ENCODE measurements around the gene ITGAE.
"Not testable (repeated sequence)": the region's sequence is repeated elsewhere in the genome, so short reads cannot be mapped to it uniquely, and the experiment has no call there.

The ITGAE gene

GRCh38 chr17:3719265-3719664, 81.7 kb downstream of the ITGAE start:
- Histone ChIP-seq H3K9me3 (ENCODE audit: control insufficient read depth, low read length) (no peaks in the 10 kb centered on the region), H3K9ac (ENCODE audit: low read length) (peak overlapping the region; percentile 65), H3K4me1 (ENCODE audit: control insufficient read depth, insufficient read depth, low read length) (peaks cover 38% of the 10 kb centered on the region), H3K27me3 (replicated peaks; ENCODE audit: control insufficient read depth, insufficient read depth, low read length) (no peaks in the 10 kb centered on the region), H3K4me3 (ENCODE audit: low read length) (peak overlapping the region; percentile 38), H3K36me3 (ENCODE audit: control insufficient read depth, insufficient read depth, low read length, severe bottlenecking) (peaks cover 45% of the 10 kb centered on the region)
- peak; percentile 32 for DNase-seq (ENCODE audit: low read depth)

DNA sequence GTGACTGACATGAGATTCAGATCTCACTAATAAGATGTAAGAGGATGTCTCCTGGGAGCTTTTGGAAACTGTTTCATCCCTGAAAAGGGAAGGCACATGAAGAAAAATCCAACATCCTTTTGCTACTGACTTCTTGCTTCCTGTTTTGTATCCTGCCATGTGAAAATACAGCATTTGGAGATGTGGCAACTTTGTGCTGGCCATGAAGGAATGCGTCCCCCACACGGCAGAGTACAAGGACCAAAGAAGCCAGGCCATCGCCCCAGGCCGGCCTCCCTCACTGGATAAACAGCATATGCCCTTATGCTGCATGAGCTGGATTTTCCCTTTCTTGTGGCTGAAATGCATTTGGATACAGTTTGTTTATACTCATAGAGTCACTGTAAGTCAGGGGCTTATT, 82.8 kb downstream of the ITGAE start:
- H3K4me1 ChIP-seq (ENCODE audit: control insufficient read depth, insufficient read depth, low read length), result peaks cover 36% of the 10 kb centered on the region
- DNase-seq (ENCODE audit: low read depth), result peak; percentile 50
- H3K36me3 ChIP-seq (ENCODE audit: control insufficient read depth, insufficient read depth, low read length, severe bottlenecking), result peaks cover 47% of the 10 kb centered on the region
- no peak overlapping the region for H3K4me3 ChIP-seq (ENCODE audit: low read length)
- no peak overlapping the region for H3K9ac ChIP-seq (ENCODE audit: low read length)
- no peaks in the 10 kb centered on the region for H3K9me3 ChIP-seq (ENCODE audit: control insufficient read depth, low read length)
- H3K27me3 ChIP-seq (replicated peaks; ENCODE audit: control insufficient read depth, insufficient read depth, low read length), result no peaks in the 10 kb centered on the region

DNA sequence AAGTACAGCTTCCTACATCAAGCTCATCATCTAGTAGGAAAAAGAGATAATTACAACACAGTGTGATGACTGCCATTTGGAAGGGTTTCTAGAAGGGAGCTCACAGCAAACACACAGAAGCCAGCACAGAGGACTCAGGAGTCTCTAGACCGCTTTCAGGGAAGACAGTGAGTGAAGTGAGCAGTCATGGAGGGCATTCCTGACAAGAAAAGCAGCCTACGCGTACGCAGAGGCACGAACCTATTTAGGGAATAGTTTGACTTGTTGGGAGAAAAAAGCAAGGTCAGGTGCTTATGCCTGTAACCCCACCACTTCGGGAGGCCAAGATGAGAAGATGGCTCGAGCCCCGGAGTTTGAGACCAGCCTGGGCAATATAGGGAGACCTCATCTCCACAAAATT, 85.7 kb downstream of the ITGAE start:
- H3K4me1 ChIP-seq (ENCODE audit: control insufficient read depth, insufficient read depth, low read length), result peaks cover 25% of the 10 kb centered on the region
- peaks cover 52% of the 10 kb centered on the region for H3K36me3 ChIP-seq (ENCODE audit: control insufficient read depth, insufficient read depth, low read length, severe bottlenecking)
- H3K27me3 ChIP-seq (replicated peaks; ENCODE audit: control insufficient read depth, insufficient read depth, low read length), result no peaks in the 10 kb centered on the region
- no peak for DNase-seq (ENCODE audit: low read depth)
- H3K9ac ChIP-seq (ENCODE audit: low read length), result no peak overlapping the region
- H3K4me3 ChIP-seq (ENCODE audit: low read length), result no peak overlapping the region
- H3K9me3 ChIP-seq (ENCODE audit: control insufficient read depth, low read length), result no peaks in the 10 kb centered on the region

- no peak for DNase-seq (ENCODE audit: low read depth)
- Histone ChIP-seq H3K4me1 (ENCODE audit: control insufficient read depth, insufficient read depth, low read length) (peaks cover 5% of the 10 kb centered on the region), H3K4me3 (ENCODE audit: low read length) (no peak overlapping the region), H3K36me3 (ENCODE audit: control insufficient read depth, insufficient read depth, low read length, severe bottlenecking) (peaks cover 43% of the 10 kb centered on the region), H3K27me3 (replicated peaks; ENCODE audit: control insufficient read depth, insufficient read depth, low read length) (no peaks in the 10 kb centered on the region), H3K9ac (ENCODE audit: low read length) (no peak overlapping the region), H3K9me3 (ENCODE audit: control insufficient read depth, low read length) (no peaks in the 10 kb centered on the region)
Measured at GRCh38 chr17:3712811-3713463, 88.1 kb downstream of the ITGAE start.

GRCh38 chr17:3710951-3711383, 90.0 kb downstream of the ITGAE start:
- peak; percentile 8 for DNase-seq (ENCODE audit: low read depth)
- H3K4me3 ChIP-seq (ENCODE audit: low read length), result no peak overlapping the region

DNA sequence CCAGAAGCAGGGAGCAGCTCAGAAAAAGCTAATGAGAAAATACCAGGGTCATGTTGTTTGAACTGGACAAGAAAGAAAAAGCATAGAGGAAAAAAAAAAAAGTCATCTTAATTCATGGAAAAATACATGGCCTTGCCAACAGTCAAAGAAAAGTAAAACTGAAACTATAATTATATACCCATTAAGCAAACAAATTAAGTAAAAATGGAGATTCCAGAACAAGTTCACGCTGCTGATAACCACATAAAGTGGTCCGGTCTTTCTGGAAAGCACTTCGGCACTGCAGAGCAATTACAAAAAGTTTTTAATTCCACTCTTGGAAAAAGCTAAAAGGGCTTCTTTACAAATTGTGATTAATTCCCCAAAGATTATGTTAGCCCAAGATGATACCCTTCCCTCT, 92.6 kb downstream of the ITGAE start:
- DNase-seq (ENCODE audit: low read depth), result no peak
- no peaks in the 10 kb centered on the region for H3K27me3 ChIP-seq (replicated peaks; ENCODE audit: control insufficient read depth, insufficient read depth, low read length)
- H3K9ac ChIP-seq (ENCODE audit: low read length), result no peak overlapping the region
- no peak overlapping the region for H3K4me3 ChIP-seq (ENCODE audit: low read length)
- H3K4me1 ChIP-seq (ENCODE audit: control insufficient read depth, insufficient read depth, low read length), result peaks cover 5% of the 10 kb centered on the region
- H3K9me3 ChIP-seq (ENCODE audit: control insufficient read depth, low read length), result no peaks in the 10 kb centered on the region
- peaks cover 7% of the 10 kb centered on the region for H3K36me3 ChIP-seq (ENCODE audit: control insufficient read depth, insufficient read depth, low read length, severe bottlenecking)

More at GRCh38 chr17:3710951-3711383, 90.0 kb downstream of the ITGAE start:
- no peak overlapping the region for H3K9ac ChIP-seq (ENCODE audit: low read length)
- peaks cover 5% of the 10 kb centered on the region for H3K4me1 ChIP-seq (ENCODE audit: control insufficient read depth, insufficient read depth, low read length)
- peaks cover 24% of the 10 kb centered on the region for H3K36me3 ChIP-seq (ENCODE audit: control insufficient read depth, insufficient read depth, low read length, severe bottlenecking)
- H3K9me3 ChIP-seq (ENCODE audit: control insufficient read depth, low read length), result no peaks in the 10 kb centered on the region
- no peaks in the 10 kb centered on the region for H3K27me3 ChIP-seq (replicated peaks; ENCODE audit: control insufficient read depth, insufficient read depth, low read length)

GRCh38 chr17:3705718-3705984, 95.3 kb downstream of the ITGAE start:
- H3K36me3 ChIP-seq (ENCODE audit: control insufficient read depth, insufficient read depth, low read length, severe bottlenecking); H3K4me1 ChIP-seq (ENCODE audit: control insufficient read depth, insufficient read depth, low read length); H3K4me3 ChIP-seq (ENCODE audit: low read length); H3K27me3 ChIP-seq (replicated peaks; ENCODE audit: control insufficient read depth, insufficient read depth, low read length); H3K9me3 ChIP-seq (ENCODE audit: control insufficient read depth, low read length); H3K9ac ChIP-seq (ENCODE audit: low read length); DNase-seq (ENCODE audit: low read depth): not testable (repeated sequence)

DNA sequence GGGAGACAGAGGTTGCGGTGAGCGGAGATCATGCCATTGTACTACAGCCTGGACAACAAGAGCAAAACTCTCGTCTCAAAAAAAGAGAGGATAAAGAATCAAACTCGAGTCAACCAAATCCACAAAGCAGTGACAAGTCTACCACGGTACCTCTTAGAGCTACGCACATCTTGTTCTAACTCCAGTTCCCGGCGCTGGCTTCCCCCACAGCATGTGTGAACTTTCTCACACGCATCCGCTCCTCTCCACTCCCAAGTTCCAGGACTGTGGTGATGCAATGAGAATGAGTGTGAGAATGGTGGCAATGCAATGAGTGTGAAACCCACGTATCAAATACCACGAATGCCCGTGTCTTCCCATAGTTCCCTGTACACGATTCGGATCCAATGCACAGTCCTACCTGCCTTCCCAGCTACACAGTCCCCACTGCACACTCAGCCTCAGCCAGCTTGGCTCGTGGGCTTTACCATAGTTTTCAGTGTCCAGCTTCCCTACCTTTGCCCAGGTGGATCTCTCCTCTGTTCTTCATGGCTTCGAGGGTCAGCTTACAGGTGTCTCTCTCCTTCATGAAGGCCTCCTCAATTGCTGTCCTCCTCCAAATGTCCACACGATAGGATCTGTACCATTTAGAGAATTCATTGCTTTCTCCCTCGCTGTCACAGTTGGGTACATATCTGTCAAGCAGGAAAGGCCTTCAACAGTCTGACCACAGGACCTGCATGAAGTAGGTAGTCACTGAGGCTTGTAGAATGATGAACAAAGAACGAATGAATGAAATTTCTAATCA, 95.9 kb downstream of the ITGAE start:
- DNase-seq (ENCODE audit: low read depth), result no peak
- H3K9me3 ChIP-seq (ENCODE audit: control insufficient read depth, low read length), result no peaks in the 10 kb centered on the region
- no peaks in the 10 kb centered on the region for H3K27me3 ChIP-seq (replicated peaks; ENCODE audit: control insufficient read depth, insufficient read depth, low read length)
- no peak overlapping the region for H3K9ac ChIP-seq (ENCODE audit: low read length)
- no peaks in the 10 kb centered on the region for H3K4me1 ChIP-seq (ENCODE audit: control insufficient read depth, insufficient read depth, low read length)
- H3K4me3 ChIP-seq (ENCODE audit: low read length), result no peak overlapping the region
- H3K36me3 ChIP-seq (ENCODE audit: control insufficient read depth, insufficient read depth, low read length, severe bottlenecking), result no peaks in the 10 kb centered on the region

DNA sequence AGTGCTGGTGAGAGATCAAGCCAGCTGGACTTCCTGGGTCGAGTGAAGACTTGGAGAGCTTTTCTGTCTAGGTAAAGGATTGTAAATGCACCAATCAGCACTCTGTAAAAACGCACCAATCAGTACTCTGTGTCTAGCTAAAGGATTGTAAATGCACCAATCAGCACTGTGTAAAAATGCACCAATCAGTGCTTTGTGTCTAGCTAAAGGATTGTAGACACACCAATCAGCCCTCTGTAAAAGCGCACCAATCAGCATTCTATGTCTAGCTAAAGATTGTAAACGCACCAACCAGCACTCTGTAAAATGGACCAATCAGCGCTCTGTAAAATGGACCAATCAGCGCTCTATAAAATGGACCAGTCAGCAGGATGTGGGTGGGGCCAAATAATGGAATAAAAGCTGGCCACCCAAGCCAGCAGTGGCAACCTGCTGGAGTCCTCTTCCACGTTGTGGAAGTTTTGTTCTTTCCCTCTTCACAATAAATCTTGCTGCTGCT, 98.9 kb downstream of the ITGAE start:
- H3K9ac ChIP-seq (ENCODE audit: low read length); H3K4me1 ChIP-seq (ENCODE audit: control insufficient read depth, insufficient read depth, low read length); H3K36me3 ChIP-seq (ENCODE audit: control insufficient read depth, insufficient read depth, low read length, severe bottlenecking); H3K27me3 ChIP-seq (replicated peaks; ENCODE audit: control insufficient read depth, insufficient read depth, low read length); DNase-seq (ENCODE audit: low read depth); H3K4me3 ChIP-seq (ENCODE audit: low read length): not testable (repeated sequence)
- peaks cover 12% of the 10 kb centered on the region for H3K9me3 ChIP-seq (ENCODE audit: control insufficient read depth, low read length)

DNA sequence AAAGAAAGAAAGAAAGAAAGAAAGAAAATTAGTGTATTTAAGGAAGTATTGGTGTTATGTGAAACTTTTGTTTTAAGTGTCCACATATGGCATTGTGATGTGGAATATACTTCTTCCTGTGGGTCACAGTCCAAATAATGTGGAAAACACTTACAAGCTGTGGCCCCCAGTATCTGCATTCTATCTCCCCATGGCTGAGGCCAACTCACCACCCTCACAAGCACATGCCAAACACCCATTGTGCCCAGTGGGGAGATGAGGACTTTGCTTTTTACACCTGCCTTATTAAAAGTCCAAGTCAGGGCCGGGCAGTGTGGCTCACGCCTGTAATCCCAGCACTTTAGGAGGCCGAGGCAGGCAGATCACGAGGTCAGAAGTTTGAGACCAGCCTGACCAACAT, 101.0 kb downstream of the ITGAE start:
- Histone ChIP-seq H3K9ac (ENCODE audit: low read length) (no peak overlapping the region), H3K27me3 (replicated peaks; ENCODE audit: control insufficient read depth, insufficient read depth, low read length) (no peaks in the 10 kb centered on the region), H3K4me1 (ENCODE audit: control insufficient read depth, insufficient read depth, low read length) (peaks cover 4% of the 10 kb centered on the region), H3K36me3 (ENCODE audit: control insufficient read depth, insufficient read depth, low read length, severe bottlenecking) (no peaks in the 10 kb centered on the region), H3K4me3 (ENCODE audit: low read length) (no peak overlapping the region), H3K9me3 (ENCODE audit: control insufficient read depth, low read length) (peaks cover 12% of the 10 kb centered on the region)
- no peak for DNase-seq (ENCODE audit: low read depth)

DNA sequence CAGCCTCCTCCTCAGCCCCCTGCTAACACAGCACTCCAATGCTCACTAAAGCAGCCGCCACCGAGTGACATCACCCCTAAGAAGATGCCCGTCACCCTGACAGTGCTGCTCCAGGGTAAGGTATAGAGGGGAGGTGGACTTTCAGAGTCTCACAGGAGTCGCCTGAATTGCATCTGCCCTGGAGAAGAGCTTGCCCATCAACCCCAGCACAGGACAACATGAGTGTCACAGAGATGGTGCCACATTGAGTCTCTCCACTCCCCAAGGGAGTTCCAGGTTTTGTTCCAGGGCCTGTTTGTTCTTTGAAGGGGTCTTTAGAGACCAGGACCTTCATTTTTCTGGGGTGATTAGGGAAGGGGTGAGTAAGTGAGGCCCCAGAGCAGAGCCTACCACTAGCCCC, 102.8 kb downstream of the ITGAE start:
- Histone ChIP-seq H3K4me1 (ENCODE audit: control insufficient read depth, insufficient read depth, low read length) (peaks cover 4% of the 10 kb centered on the region), H3K36me3 (ENCODE audit: control insufficient read depth, insufficient read depth, low read length, severe bottlenecking) (no peaks in the 10 kb centered on the region), H3K4me3 (ENCODE audit: low read length) (no peak overlapping the region), H3K27me3 (replicated peaks; ENCODE audit: control insufficient read depth, insufficient read depth, low read length) (no peaks in the 10 kb centered on the region), H3K9me3 (ENCODE audit: control insufficient read depth, low read length) (peaks cover 12% of the 10 kb centered on the region), H3K9ac (ENCODE audit: low read length) (no peak overlapping the region)
- DNase-seq (ENCODE audit: low read depth), result no peak

All from adipocyte (in vitro differentiated cells).